Pancreas (tissue), 10 donors: ENCODE data around the gene PRXL2B. TPM values are rescaled to one million over a fixed set of nuclear protein-coding genes. Genes with fewer than 3 reads are reported as not detected.
A peak's percentile ranks its signal among the peaks of the same experiment; 100 is the strongest.

Experiments
- ATAC-seq, 4 donors: fragments of 200-7000 bp; cut with Tn5 transposase; one replicate each; pipeline versions ENCODE4 v1.8.0 to v1.9.1; 2020; ENCODE audit warnings: mild to moderate bottlenecking in 4 of 4, moderate library complexity in 4 of 4
- DNase-seq, 6 donors: peaks; one replicate each; pipeline ENCODE4 v3.0.0-alpha.2; 2020
- FAIRE-seq: peaks from 2 replicates; lab custom pipeline; 2012; peaks lifted over from hg19 to GRCh38; lab: Jason Lieb, UNC
- H3K27ac ChIP-seq, 4 donors: fragments of 200-600 bp; sonication (generic); 1 replicate in 3 of 4; 2 replicates in 1 of 4; pipeline versions ENCODE4 v1.5.0 to v1.8.0; 2020
- H3K27me3 ChIP-seq, 4 donors: fragments of 200-600 bp; one replicate each; pipeline ENCODE4 v1.8.0; 2021
- H3K36me3 ChIP-seq, 3 donors: fragments of 200-600 bp; sonication (generic) in 1 of 3; one replicate each; pipeline versions ENCODE4 v1.5.0 to v1.8.0; 2020 to 2021
- H3K4me1 ChIP-seq, 3 donors: fragments of 200-600 bp; one replicate each; pipeline ENCODE4 v1.8.0; 2021
- H3K4me3 ChIP-seq, 4 donors: fragments of 200-600 bp; sonication (generic) in 2 of 4; one replicate each; pipeline versions ENCODE4 v1.5.0 to v1.8.0; 2020 to 2021
- H3K9me3 ChIP-seq, 4 donors: fragments of 200-600 bp; one replicate each; pipeline ENCODE4 v1.8.0; 2021
- CTCF ChIP-seq, 4 donors: fragments of 200-600 bp; sonication (generic) in 3 of 4; IDR thresholded peaks; one replicate each; pipeline versions ENCODE4 v1.5.0 to v1.8.0; 2021; ENCODE audit warnings: antibody characterized with exemption in 4 of 4
- WGBS, 2 donors: extraction: QIAGEN DNeasy Blood & Tissue Kit; methylation state at CpG; one replicate each; pipeline ENCODE4 v1.1.7; 2013; 5-methylcytosine and 5-hydroxymethylcytosine counted together
- intact Hi-C, 3 donors: fragments of 100-400 bp; cut with DNase I; formaldehyde crosslinking; loops; one replicate each; pipeline versions ENCODE4 v1.11.1 to v1.14.2; 2022
- polyA plus RNA-seq, 2 donors: library from polyadenylated mRNA; stranded (reverse); fragments of 200-250 nt; gene quantifications; one replicate each; pipeline ENCODE4 v1.2.3, GENCODE V29; 2013
- total RNA-seq, 6 donors: library from RNA; stranded (reverse); fragmentation: NEBNext Ultra II Directional in 4 of 6; extraction: Animal tissue kit (Norgen Biotek cat#: 25700) in 4 of 6; gene quantifications; one replicate each; pipeline versions ENCODE4 v1.2.1 to v1.2.4, GENCODE V29; 2021 to 2023
- donor health status: healthy with polysubstance abuse.
- donor health status: DM: no; HTN: no; CAD: no; lungs with moderate emphysema.
- donor health status: DM: no; HTN: no; CAD: no.
- donor health status: control.
- donor health status: control.
- donor health status: Bipolar disorder and iron deficiency.
- donor health status: DM: yes; HTN: yes; CAD: no.
- donor health status: DM: no; HTN: no; CAD: no.
- donor health status: DM: no; HTN: no; CAD: no.
- donor health status: DM: yes; HTN: yes; CAD: no.

Gene PRXL2B
- total and polyA plus RNA-seq, 8 donors: 3.3 to 16.4 (median 11.5) TPM

- no peaks in the 10 kb centered on the region for H3K27me3 ChIP-seq
- no peak overlapping the region for H3K4me3 ChIP-seq
- ATAC-seq (peak in 1 of 4 donors; percentile 25), FAIRE-seq (no peak), DNase-seq (no peak)
- H3K4me1 ChIP-seq: no peaks in the 10 kb centered on the region
- TF ChIP-seq CTCF (IDR thresholded peaks at IDR 0.05): peak in 1 of 4 donors; percentile 9
- 69 to 91% methylated on average over 12 of the region's 12 CpGs for WGBS, 2 donors
- no peaks in the 10 kb centered on the region for H3K36me3 ChIP-seq
- H3K9me3 ChIP-seq: no peaks in the 10 kb centered on the region
- intact Hi-C loops: no loop called here
- no peak overlapping the region for H3K27ac ChIP-seq
Measured at GRCh38 chr1:2539312-2539907, 47.2 kb upstream of the PRXL2B start.

- intact Hi-C loops: no loop called here
- FAIRE-seq: no peak
- H3K27ac ChIP-seq: no peak overlapping the region
- no peaks in the 10 kb centered on the region for H3K27me3 ChIP-seq
- H3K4me1 ChIP-seq: peaks cover 0 to 9% (median 3%) of the 10 kb centered on the region in 3 donors
- no peak overlapping the region for H3K4me3 ChIP-seq
- no peak for ATAC-seq
- no peak for TF ChIP-seq CTCF (IDR thresholded peaks at IDR 0.05)
- 20 to 28% methylated on average over 28 to 39 of the region's 39 CpGs for WGBS, 2 donors
- no peak for DNase-seq
- H3K9me3 ChIP-seq: no peaks in the 10 kb centered on the region
- no peaks in the 10 kb centered on the region for H3K36me3 ChIP-seq
Measured at GRCh38 chr1:2540816-2541492, 45.6 kb upstream of the PRXL2B start.

- H3K36me3 ChIP-seq: no peaks in the 10 kb centered on the region
- no peak for FAIRE-seq
- TF ChIP-seq CTCF (IDR thresholded peaks at IDR 0.05): no peak
- H3K27me3 ChIP-seq: no peaks in the 10 kb centered on the region
- no peak overlapping the region for H3K4me3 ChIP-seq
- H3K4me1 ChIP-seq: peaks cover 0 to 9% (median 3%) of the 10 kb centered on the region in 3 donors
- H3K27ac ChIP-seq: no peak overlapping the region
- intact Hi-C loops: no loop called here
- DNase-seq: peak in 1 of 6 donors; percentile 62
- H3K9me3 ChIP-seq: no peaks in the 10 kb centered on the region
- ATAC-seq: no peak
- 69 to 73% methylated on average over 25 of the region's 25 CpGs for WGBS, 2 donors
Measured at GRCh38 chr1:2541619-2542245, 44.8 kb upstream of the PRXL2B start.

GRCh38 chr1:2542246-2542915, 44.2 kb upstream of the PRXL2B start:
- WGBS, 2 donors: 77 to 80% methylated on average over 11 of the region's 11 CpGs
- intact Hi-C loops: no loop called here
- FAIRE-seq (no peak), DNase-seq (no peak), ATAC-seq (no peak)
- H3K27me3 ChIP-seq: no peaks in the 10 kb centered on the region
- H3K27ac ChIP-seq: no peak overlapping the region
- no peaks in the 10 kb centered on the region for H3K9me3 ChIP-seq
- H3K4me1 ChIP-seq: peaks cover 0 to 12% (median 6%) of the 10 kb centered on the region in 3 donors
- TF ChIP-seq CTCF (IDR thresholded peaks at IDR 0.05): no peak
- H3K4me3 ChIP-seq: no peak overlapping the region
- H3K36me3 ChIP-seq: no peaks in the 10 kb centered on the region
